B cell (primary cell): Measurements from ENCODE around the gene HNRNPAB.

Experiments used
- EZH2 ChIP-seq: IDR thresholded peaks from 2 replicates; pipeline ENCODE4 v1.6.1; 2012; ENCODE audit warnings: borderline replicate concordance, low read depth, mild to moderate bottlenecking, moderate library complexity, low read length; ENCODE audit not compliant: insufficient read depth, poor library complexity, severe bottlenecking
- TF ChIP-seq, protein P1 (sequence below): fragments of 200-600 bp; IDR thresholded peaks from one replicate; pipeline ENCODE4 v1.8.0; 2022; ENCODE audit warnings: antibody characterized with exemption, mild to moderate bottlenecking

DNA sequence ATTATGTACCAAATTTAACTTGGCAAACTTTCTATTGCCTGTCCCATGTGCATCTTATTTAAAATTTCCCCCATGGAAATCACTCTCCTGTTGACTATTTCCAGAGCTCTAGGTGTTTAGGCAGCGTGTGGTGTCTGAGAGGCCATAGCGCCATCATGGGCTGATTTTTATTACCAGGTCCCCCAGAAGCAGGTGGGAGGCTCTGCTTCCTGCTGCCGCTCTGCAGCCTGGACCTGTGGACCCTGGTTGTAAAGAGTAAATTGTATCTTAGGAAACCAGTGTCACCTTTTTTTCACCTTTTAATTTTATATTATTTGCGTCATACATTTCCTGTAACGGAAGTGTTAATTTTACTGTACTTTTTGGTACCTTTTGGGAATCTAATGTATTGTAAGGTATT lies 6.4 kb downstream of the HNRNPAB start:
- TF ChIP-seq, protein P1, sequence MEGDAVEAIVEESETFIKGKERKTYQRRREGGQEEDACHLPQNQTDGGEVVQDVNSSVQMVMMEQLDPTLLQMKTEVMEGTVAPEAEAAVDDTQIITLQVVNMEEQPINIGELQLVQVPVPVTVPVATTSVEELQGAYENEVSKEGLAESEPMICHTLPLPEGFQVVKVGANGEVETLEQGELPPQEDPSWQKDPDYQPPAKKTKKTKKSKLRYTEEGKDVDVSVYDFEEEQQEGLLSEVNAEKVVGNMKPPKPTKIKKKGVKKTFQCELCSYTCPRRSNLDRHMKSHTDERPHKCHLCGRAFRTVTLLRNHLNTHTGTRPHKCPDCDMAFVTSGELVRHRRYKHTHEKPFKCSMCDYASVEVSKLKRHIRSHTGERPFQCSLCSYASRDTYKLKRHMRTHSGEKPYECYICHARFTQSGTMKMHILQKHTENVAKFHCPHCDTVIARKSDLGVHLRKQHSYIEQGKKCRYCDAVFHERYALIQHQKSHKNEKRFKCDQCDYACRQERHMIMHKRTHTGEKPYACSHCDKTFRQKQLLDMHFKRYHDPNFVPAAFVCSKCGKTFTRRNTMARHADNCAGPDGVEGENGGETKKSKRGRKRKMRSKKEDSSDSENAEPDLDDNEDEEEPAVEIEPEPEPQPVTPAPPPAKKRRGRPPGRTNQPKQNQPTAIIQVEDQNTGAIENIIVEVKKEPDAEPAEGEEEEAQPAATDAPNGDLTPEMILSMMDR: no peak
- no peak for TF ChIP-seq EZH2
